NK-92 treated with Interleukin-12 subunit alpha and Interleukin-12 subunit beta, amount 100 ng/mL, for 24 hours (cell line): Measurements from ENCODE around the gene TSPAN1.

Experiments used
- DNase-seq: peaks from one replicate; lab custom pipeline; 2025; lab: John Stamatoyannopoulos, UW

Gene TSPAN1

DNA sequence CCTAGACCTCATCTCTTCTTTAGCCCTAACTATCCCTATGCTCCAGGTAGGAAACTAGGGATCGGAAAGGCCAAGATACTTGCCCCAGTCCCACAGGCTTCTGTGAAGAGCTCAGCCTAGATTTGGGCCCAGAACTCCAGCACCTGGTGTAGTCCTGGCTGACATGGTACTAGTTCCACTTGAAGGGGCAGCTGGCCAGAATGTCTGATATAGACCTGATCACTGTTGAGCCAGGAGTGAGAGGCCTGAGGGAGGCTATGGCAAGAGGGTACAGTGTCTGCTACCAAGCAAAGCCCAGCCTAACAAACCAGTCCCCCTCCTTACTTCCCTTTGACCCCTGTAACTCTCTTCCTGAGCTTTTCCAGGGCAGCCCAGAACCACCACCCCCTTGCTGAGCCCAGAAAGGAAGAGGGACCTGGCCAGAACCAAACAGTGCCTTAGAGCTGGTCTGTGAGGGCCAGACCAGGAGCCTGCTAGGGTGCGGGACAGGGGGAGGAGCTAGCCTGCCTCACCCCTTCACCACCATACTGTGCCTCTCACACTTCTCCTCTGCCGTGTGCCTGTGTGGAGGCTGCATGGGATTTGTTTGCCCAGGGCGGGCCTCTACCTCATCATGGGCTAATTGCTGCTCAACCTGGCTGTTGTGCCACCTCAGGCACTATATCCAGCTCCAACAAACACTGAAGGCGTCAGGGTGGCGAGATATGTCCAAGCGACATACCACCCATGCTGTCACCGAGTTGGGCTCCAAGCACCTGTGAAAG lies 12.4 kb downstream of the TSPAN1 start:
- no peak for DNase-seq

DNA sequence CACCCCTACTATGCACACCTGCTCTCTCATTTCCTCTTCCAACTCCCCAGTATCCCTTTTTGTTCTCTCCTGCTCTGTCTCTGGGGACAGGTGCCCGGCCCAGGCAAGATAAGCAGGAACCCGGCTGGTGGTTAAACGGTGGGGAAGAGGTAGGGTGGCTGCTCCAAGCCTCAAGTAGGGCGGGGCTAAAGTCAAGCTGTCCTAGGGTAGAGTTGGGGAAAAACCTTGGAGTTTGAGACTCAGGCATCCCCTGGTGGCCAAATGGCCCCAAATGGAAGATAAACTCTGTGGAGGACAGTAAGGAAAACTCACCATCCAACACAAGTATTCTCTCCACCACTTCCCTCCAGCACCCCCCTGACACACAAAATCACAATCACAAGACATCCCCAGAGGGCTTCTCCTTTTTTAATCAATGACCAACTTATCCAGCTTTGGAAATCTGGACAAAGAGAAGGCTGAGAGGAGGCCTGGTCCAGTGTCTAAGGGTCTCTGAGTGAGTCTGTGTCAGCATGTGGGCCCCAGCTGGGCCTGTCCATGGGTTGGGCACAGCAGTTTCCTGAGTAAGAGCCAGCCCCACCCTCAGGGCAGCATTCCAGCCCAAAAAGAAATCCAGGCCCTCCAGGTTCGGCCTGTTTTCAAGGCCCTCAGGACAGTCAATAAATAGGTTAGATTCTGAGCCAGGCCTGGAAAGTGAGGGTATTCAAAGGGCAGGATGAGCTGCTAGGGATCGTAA lies 13.6 kb downstream of the TSPAN1 start:
- no peak for DNase-seq

DNA sequence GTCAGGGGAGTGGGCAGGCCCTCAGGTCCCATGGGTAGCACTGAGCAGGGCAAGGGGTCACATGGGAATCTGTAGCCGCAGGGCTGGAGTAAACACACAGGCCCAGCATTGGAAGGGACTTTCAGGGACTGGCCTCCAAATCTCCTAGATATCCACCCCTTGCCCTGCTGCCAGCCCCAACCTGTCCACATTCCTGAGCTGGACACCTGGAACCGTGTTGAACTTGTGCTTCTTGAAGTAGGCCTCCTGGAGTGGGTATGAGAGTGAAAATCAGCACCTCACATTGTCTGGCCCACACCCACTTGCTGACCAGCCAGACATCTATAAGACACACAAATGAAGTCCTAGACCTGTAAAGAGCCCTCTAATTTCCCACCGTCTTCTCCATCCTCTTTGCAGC lies 15.7 kb downstream of the TSPAN1 start:
- DNase-seq: no peak

DNA sequence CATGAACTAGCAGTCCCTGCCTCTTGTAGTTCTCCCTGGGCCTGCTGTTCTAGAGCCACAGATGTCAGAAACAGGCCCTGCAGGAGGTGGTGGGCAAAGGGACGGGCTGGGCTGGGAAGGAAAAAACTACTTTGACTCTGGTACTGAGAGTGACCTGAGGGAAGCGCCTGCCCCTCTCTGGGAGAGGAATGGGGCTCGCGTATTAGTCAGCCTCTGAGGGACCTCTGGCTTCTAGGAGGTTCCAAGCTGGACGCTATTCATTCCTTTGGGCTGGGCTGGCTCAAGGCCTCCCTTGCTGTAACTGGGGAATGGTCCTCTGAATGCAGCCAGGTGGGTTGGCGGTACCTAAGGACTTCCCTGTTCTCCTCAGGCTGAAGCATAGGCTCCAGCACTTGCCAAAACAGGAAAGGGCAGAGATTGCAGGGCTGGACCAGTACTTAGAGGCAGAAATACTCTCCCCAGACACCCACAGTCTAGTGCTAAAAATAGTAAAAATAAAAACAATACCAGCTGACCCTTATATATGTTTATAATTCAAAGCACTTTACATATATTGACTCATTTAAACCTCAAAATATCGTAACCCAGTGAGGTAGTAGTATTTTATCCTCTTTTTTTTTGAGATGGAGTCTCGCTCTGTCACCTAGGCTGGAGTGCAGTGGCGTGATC lies 16.3 kb downstream of the TSPAN1 start:
- no peak for DNase-seq

- DNase-seq: no peak
These were observed 17.3 kb downstream of the TSPAN1 start for GRCh38 chr1:46192171-46192570.

DNA sequence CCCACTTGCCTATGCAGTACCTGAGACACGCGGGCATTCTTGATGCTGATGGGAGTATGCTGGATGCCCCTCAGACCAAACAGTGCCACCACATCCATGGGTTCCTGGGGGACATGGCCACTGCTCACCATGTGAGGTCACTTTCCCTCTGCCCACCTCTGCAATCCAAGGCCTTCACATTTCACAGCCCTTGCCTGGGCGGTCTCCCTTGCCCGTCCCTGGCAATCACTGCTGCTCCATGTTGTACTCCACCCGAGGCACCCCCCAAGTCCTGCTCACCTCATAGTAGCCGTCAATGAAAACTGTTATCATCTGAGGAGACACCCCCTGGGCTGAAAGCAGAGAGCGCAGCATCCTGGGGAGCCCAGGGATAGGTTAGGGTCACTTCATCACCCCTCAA lies 18.4 kb downstream of the TSPAN1 start:
- DNase-seq: no peak

GRCh38 chr1:46193984-46194570 lies 19.2 kb downstream of the TSPAN1 start:
- no peak for DNase-seq

DNA sequence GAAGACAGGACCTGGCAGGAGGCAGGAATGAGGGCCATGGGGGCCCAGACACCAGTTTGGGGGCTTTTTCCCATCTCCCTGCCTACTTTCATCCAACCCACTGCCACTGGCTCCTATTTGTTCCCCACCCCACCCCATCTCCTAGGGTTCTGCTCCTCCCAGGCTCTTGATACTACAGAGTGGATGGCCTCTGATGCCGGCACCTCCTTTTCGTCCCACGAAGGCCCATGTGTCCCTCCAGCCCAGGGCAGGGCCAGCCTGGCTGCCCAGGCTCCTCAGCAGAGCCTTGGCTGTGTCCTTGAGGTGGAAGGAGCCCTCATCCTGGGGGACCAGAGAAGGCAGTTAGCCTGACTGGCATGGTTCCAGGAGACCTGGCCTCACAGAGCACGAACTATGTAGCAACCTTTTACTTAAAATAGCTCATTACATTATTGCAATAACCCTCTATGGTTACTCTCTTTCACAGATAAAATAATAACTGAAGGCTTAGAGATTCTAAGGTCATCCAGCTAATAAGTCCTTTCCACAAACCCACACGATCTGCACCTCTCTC lies 19.8 kb downstream of the TSPAN1 start:
- no peak for DNase-seq

DNA sequence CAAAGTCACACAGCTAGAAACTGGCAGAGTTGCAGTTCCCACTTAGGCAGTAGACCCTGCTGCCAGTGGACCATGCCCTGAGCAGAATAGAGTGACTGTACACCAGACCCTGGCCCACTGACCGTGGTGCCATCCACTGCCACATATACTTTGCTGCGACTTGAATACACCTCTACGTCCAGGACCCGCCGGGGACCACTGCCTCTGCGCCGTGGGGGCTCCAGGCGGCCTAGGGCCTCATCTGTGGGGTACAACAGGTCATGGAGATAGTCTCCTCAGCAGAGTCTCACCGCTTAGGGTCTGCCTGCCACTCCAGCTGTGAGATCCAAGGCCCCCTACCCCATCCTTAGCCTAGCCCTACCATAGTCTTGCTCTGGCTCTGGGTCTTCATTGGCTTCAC lies 21.7 kb downstream of the TSPAN1 start:
- DNase-seq: no peak

GRCh38 chr1:46197560-46197963 lies 22.7 kb downstream of the TSPAN1 start:
- DNase-seq: no peak

- DNase-seq: peak; percentile 45
These were observed 23.3 kb downstream of the TSPAN1 start, which contains the start of gene POMGNT1 for GRCh38 chr1:46197964-46198811. TSS of gene POMGNT1 (minus strand) at chr1:46198434. CDS start at chr1:46197821, 613 bp downstream.

DNA sequence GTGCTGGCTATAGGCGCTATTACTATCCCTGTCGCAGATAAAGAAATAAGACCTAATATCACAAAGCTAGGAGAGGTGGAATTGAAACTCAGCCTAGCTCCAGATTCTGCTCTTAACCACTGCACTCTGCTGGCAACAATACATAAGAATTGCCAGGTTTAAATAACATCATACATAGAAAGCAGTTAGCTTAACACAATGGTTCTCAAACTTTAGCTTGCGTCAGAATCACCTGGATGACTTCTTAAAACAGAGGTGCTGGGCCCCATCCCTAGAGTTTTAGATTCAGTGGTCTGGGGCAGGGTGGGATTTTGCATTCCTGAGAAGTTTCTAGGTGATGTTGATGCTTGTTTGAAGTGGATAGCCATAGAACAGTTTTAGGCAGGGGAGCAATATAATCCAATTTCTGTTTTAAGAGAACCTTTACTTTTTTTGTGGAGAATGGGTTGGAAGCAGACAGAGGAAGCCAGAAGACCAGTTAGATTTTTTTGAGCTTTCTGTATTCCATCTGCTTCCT lies 24.4 kb downstream of the TSPAN1 start:
- no peak for DNase-seq

GRCh38 chr1:46203738-46204405 lies 29.0 kb downstream of the TSPAN1 start:
- no peak for DNase-seq

- DNase-seq: no peak
These were observed 29.5 kb downstream of the TSPAN1 start for GRCh38 chr1:46204406-46204742.

GRCh38 chr1:46205141-46205540 lies 30.3 kb downstream of the TSPAN1 start:
- no peak for DNase-seq

DNA sequence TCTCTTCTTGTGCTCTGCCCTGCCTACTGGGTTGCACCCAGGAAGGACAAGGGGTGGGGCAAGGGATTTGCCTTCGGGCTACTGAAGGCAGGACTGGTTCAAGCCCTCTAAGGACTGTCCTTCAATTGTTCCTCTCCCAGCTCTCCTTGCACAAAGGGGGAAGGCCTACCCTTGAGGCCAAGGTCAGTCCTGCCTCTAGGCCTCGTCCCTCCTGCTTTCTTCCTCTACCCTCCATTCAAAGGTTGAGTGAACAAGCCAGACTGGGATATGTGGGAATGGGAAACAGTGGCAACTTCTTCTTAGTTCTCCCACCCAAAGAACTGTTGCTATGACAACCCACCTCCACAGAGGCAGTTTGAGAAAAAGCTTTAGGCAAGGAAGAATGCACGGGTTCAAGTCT lies 30.9 kb downstream of the TSPAN1 start:
- no peak for DNase-seq

GRCh38 chr1:46206399-46206798 lies 31.5 kb downstream of the TSPAN1 start:
- no peak for DNase-seq

DNA sequence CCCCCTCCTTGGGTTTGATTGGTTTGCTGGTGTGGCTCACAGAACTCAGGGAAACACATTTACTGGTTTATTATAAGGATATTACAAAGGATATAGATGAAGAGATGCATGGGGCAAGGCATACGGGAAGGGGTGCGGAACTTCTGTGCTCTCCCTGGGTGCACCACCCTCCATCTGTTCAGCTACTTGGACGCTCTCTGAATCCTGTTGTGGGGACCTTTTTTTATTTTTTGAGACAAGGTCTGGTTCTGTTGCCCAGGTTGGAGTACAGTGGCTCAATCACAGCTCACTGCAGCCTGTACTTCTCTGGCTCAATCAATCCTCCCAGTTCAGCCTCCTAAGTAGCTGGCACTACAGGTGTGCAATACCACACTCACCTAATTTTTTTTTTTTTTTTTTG lies 35.7 kb downstream of the TSPAN1 start:
- no peak for DNase-seq

GRCh38 chr1:46211051-46211450 lies 36.2 kb downstream of the TSPAN1 start:
- no peak for DNase-seq

- DNase-seq: no peak
These were observed 40.6 kb downstream of the TSPAN1 start for GRCh38 chr1:46215504-46215903.

GRCh38 chr1:46218443-46218842 lies 43.6 kb downstream of the TSPAN1 start:
- DNase-seq: no peak
